ENCODE results near the gene CEP126.

- TF ChIP-seq CTCF (IDR thresholded peaks at IDR 0.05) (peak; percentile 14), EZH2 (IDR thresholded peaks at IDR 0.05) (no peak), EZH2phosphoT487 (IDR thresholded peaks at IDR 0.05) (no peak)
These were observed 72.6 kb downstream of the CEP126 start for GRCh38 chr11:101987370-101987769.

Data from neural progenitor cell (in vitro differentiated cells).